NB4 (cell line): Measurements from ENCODE around the gene SLC7A6.

Experiments
- CTCF ChIP-seq: IDR thresholded peaks from one replicate; pipeline ENCODE4 v1.5.1; 2012; ENCODE audit warnings: low read depth, low read length
- MAX ChIP-seq: IDR thresholded peaks from 2 replicates; pipeline ENCODE4 v1.6.1; 2011; ENCODE audit warnings: low read depth, low read length
- MYC ChIP-seq: IDR thresholded peaks from 2 replicates; pipeline ENCODE4 v1.6.1; 2011; ENCODE audit warnings: low read depth, low read length
- POLR2A ChIP-seq: IDR thresholded peaks from 2 replicates; pipeline ENCODE4 v1.6.1; 2011; ENCODE audit warnings: mild to moderate bottlenecking; ENCODE audit not compliant: insufficient read length; ENCODE audit errors: extremely low read depth

- TF ChIP-seq CTCF (no peak), POLR2A (no peak), MAX (no peak), MYC (no peak)
Measured at GRCh38 chr16:68244903-68245853, 19.1 kb upstream of the SLC7A6 start, which contains the start of gene PLA2G15.
